Right forelimb (tissue), 1 donor: ENCODE results near the gene ADAM33.

Experiments
- DNase-seq: peaks from one replicate; pipeline ENCODE4 v3.0.0-alpha.2; 2018

ADAM33 gene

GRCh38 chr20:3686867-3687321, 5.1 kb upstream of the ADAM33 start:
- peak; percentile 89 for DNase-seq

- DNase-seq, result no peak
Observed at GRCh38 chr20:3686421-3686820, 4.6 kb upstream of the ADAM33 start.

- DNase-seq, result no peak
Observed at GRCh38 chr20:3685341-3685740, 3.5 kb upstream of the ADAM33 start.

GRCh38 chr20:3681352-3681930, 369 bp downstream of the ADAM33 start:
- DNase-seq, result no peak

GRCh38 chr20:3680701-3681351, 984 bp downstream of the ADAM33 start:
- DNase-seq, result no peak

GRCh38 chr20:3679749-3680700, 1.8 kb downstream of the ADAM33 start:
- no peak for DNase-seq

- DNase-seq, result no peak
Observed at GRCh38 chr20:3678856-3679720, 2.7 kb downstream of the ADAM33 start.

GRCh38 chr20:3678198-3678597, 3.6 kb downstream of the ADAM33 start:
- no peak for DNase-seq

GRCh38 chr20:3677733-3678132, 4.1 kb downstream of the ADAM33 start:
- peak; percentile 71 for DNase-seq

- no peak for DNase-seq
Observed at GRCh38 chr20:3674995-3675900, 6.6 kb downstream of the ADAM33 start.

GRCh38 chr20:3674447-3674846, 7.4 kb downstream of the ADAM33 start:
- no peak for DNase-seq

GRCh38 chr20:3673221-3674070, 8.4 kb downstream of the ADAM33 start:
- DNase-seq, result no peak

- no peak for DNase-seq
Observed at GRCh38 chr20:3672547-3673171, 9.2 kb downstream of the ADAM33 start.

GRCh38 chr20:3671986-3672546, 9.7 kb downstream of the ADAM33 start:
- no peak for DNase-seq

- no peak for DNase-seq
Observed at GRCh38 chr20:3670945-3671344, 10.9 kb downstream of the ADAM33 start.

GRCh38 chr20:3670511-3670910, 11.3 kb downstream of the ADAM33 start:
- DNase-seq, result no peak

- no peak for DNase-seq
Observed at GRCh38 chr20:3669710-3670367, 12.0 kb downstream of the ADAM33 start.

- DNase-seq, result no peak
Observed at GRCh38 chr20:3667434-3668037, 14.3 kb downstream of the ADAM33 start.

- no peak for DNase-seq
Observed at GRCh38 chr20:3663858-3664257, 18.0 kb downstream of the ADAM33 start.
